Skin epidermis (tissue), 12 donors: Measurements from ENCODE around the gene COL13A1.
A peak's percentile ranks its signal among the peaks of the same experiment; 100 is the strongest.

Experiments used
- H3K27ac ChIP-seq, 21 experiments: fragments of 200-600 bp; sonication (generic) in 11 of 21; one replicate each; pipeline ENCODE4 v1.5.0; 2020; ENCODE audit warnings: mild to moderate bottlenecking in 3 of 21, inconsistent platforms in 2 of 21, moderate library complexity in 2 of 21
- H3K4me3 ChIP-seq, 7 experiments: fragments of 200-600 bp; sonication (generic) in 2 of 7; one replicate each; pipeline ENCODE4 v1.5.0; 2020; ENCODE audit warnings: inconsistent platforms in 2 of 7, mild to moderate bottlenecking in 2 of 7, moderate library complexity in 1 of 7

Gene COL13A1

GRCh38 chr10:69787681-69788080 is 14.0 kb upstream of the COL13A1 start:
- Histone ChIP-seq H3K4me3 (no peak overlapping the region), H3K27ac (no peak overlapping the region)

GRCh38 chr10:69789164-69789576 is 12.5 kb upstream of the COL13A1 start:
- H3K4me3 ChIP-seq = no peak overlapping the region
- H3K27ac ChIP-seq = no peak overlapping the region

GRCh38 chr10:69791812-69792211 is 9.9 kb upstream of the COL13A1 start:
- no peak overlapping the region for H3K4me3 ChIP-seq
- no peak overlapping the region for H3K27ac ChIP-seq

- no peak overlapping the region for H3K27ac ChIP-seq
- H3K4me3 ChIP-seq = no peak overlapping the region
Observed at GRCh38 chr10:69792341-69792740, 9.4 kb upstream of the COL13A1 start.

GRCh38 chr10:69794673-69795072 is 7.0 kb upstream of the COL13A1 start:
- Histone ChIP-seq H3K27ac (no peak overlapping the region), H3K4me3 (no peak overlapping the region)

- no peak overlapping the region for H3K27ac ChIP-seq
- no peak overlapping the region for H3K4me3 ChIP-seq
Observed at GRCh38 chr10:69795242-69795934, 6.3 kb upstream of the COL13A1 start.

GRCh38 chr10:69797959-69798358 is 3.7 kb upstream of the COL13A1 start:
- no peak overlapping the region for H3K27ac ChIP-seq
- no peak overlapping the region for H3K4me3 ChIP-seq

GRCh38 chr10:69800109-69800508 is 1.6 kb upstream of the COL13A1 start:
- Histone ChIP-seq H3K27ac (no peak overlapping the region), H3K4me3 (no peak overlapping the region)

GRCh38 chr10:69800665-69801064 is 1.0 kb upstream of the COL13A1 start:
- H3K4me3 ChIP-seq = no peak overlapping the region
- no peak overlapping the region for H3K27ac ChIP-seq

- Histone ChIP-seq H3K4me3 (peak overlapping the region in 6 of 7 experiments; percentile 28 to 51 (median 38)), H3K27ac (no peak overlapping the region)
Observed at GRCh38 chr10:69801094-69801433, 642 bp upstream of the COL13A1 start.

- H3K27ac ChIP-seq = peak overlapping the region in 8 of 21 experiments; percentile 16 to 64 (median 36)
Observed at GRCh38 chr10:69802424-69803161, 887 bp downstream of the COL13A1 start.

GRCh38 chr10:69803809-69804208 is 2.1 kb downstream of the COL13A1 start:
- H3K27ac ChIP-seq = no peak overlapping the region
- peak overlapping the region in 1 of 7 experiments; percentile 3 for H3K4me3 ChIP-seq

More at GRCh38 chr10:69802424-69803161, 887 bp downstream of the COL13A1 start:
- H3K4me3 ChIP-seq = peak overlapping the region; percentile 28 to 51 (median 38)

- Histone ChIP-seq H3K27ac (no peak overlapping the region), H3K4me3 (no peak overlapping the region)
Observed at GRCh38 chr10:69804775-69805174, 3.1 kb downstream of the COL13A1 start.

- no peak overlapping the region for H3K4me3 ChIP-seq
- H3K27ac ChIP-seq = peak overlapping the region in 1 of 21 experiments; percentile 28
Observed at GRCh38 chr10:69807122-69807521, 5.4 kb downstream of the COL13A1 start.

- peak overlapping the region in 1 of 21 experiments; percentile 28 for H3K27ac ChIP-seq
- H3K4me3 ChIP-seq = no peak overlapping the region
Observed at GRCh38 chr10:69807696-69808095, 6.0 kb downstream of the COL13A1 start.

GRCh38 chr10:69809318-69809717 is 7.6 kb downstream of the COL13A1 start:
- Histone ChIP-seq H3K4me3 (no peak overlapping the region), H3K27ac (no peak overlapping the region)

- no peak overlapping the region for H3K27ac ChIP-seq
- no peak overlapping the region for H3K4me3 ChIP-seq
Observed at GRCh38 chr10:69810097-69810496, 8.4 kb downstream of the COL13A1 start.

- H3K27ac ChIP-seq = no peak overlapping the region
- no peak overlapping the region for H3K4me3 ChIP-seq
Observed at GRCh38 chr10:69810675-69811397, 9.1 kb downstream of the COL13A1 start.

GRCh38 chr10:69813632-69814031 is 11.9 kb downstream of the COL13A1 start:
- H3K4me3 ChIP-seq = no peak overlapping the region

GRCh38 chr10:69814251-69814650 is 12.5 kb downstream of the COL13A1 start:
- no peak overlapping the region for H3K27ac ChIP-seq
- no peak overlapping the region for H3K4me3 ChIP-seq

More at GRCh38 chr10:69813632-69814031, 11.9 kb downstream of the COL13A1 start:
- H3K27ac ChIP-seq = no peak overlapping the region

GRCh38 chr10:69815104-69815503 is 13.4 kb downstream of the COL13A1 start:
- Histone ChIP-seq H3K27ac (no peak overlapping the region), H3K4me3 (no peak overlapping the region)
